ENCODE data around the gene KIF5A.
A peak's percentile ranks its signal among the peaks of the same experiment; 100 is the strongest.

KIF5A gene

DNA sequence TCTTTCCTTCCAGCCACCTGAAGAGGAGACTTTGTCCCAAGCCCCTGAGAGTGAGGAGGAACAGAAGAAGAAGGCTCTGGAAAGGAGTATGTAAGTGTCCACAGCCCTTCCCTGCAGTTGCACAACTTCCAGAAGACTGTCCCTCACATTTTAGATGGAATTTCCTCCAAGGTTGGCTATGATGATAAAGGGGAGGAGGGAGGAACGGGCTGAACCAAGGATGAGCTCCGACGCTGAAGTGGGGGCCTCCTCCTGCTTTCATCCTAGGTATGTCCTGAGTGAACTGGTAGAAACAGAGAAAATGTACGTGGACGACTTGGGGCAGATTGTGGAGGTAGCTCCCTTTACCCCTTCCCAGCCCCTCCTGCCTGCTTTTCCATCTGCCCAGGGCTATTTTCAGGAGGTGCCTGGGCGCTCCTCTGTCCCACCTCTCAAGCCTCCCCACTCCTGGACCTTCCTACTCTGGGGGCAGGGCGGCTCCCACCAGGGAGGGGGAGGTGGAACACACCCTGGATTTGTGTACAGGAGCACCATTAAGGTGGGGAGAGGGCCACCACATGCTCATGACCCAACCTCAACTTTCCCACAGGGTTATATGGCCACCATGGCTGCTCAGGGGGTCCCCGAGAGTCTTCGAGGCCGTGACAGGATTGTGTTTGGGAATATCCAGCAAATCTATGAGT, 63.7 kb downstream of the KIF5A start:
- Histone ChIP-seq H3K36me3 (ENCODE audit: insufficient read depth) (no peaks in the 10 kb centered on the region), H3K4me3 (IDR thresholded peaks at IDR 0.05; ENCODE audit: insufficient read depth, low read depth, low read length) (no peak overlapping the region), H3K4me2 (peak overlapping the region; percentile 88), H2AFZ (ENCODE audit: low read depth) (peak overlapping the region; percentile 45), H4K20me1 (ENCODE audit: insufficient read depth) (no peaks in the 10 kb centered on the region), H3K27me3 (ENCODE audit: insufficient read depth, low read depth) (no peaks in the 10 kb centered on the region), H3K9ac (peak overlapping the region; percentile 41), H3K27ac (peak overlapping the region; percentile 69), H3K79me2 (ENCODE audit: insufficient read depth, low read depth) (no peaks in the 10 kb centered on the region), H3K4me1 (ENCODE audit: low read depth, poor library complexity, severe bottlenecking) (peaks cover 45% of the 10 kb centered on the region)
- TF ChIP-seq, protein P1, sequence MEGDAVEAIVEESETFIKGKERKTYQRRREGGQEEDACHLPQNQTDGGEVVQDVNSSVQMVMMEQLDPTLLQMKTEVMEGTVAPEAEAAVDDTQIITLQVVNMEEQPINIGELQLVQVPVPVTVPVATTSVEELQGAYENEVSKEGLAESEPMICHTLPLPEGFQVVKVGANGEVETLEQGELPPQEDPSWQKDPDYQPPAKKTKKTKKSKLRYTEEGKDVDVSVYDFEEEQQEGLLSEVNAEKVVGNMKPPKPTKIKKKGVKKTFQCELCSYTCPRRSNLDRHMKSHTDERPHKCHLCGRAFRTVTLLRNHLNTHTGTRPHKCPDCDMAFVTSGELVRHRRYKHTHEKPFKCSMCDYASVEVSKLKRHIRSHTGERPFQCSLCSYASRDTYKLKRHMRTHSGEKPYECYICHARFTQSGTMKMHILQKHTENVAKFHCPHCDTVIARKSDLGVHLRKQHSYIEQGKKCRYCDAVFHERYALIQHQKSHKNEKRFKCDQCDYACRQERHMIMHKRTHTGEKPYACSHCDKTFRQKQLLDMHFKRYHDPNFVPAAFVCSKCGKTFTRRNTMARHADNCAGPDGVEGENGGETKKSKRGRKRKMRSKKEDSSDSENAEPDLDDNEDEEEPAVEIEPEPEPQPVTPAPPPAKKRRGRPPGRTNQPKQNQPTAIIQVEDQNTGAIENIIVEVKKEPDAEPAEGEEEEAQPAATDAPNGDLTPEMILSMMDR (conservative IDR thresholded peaks at IDR 0.05; ENCODE audit: low read depth, low read length): no peak

DNA sequence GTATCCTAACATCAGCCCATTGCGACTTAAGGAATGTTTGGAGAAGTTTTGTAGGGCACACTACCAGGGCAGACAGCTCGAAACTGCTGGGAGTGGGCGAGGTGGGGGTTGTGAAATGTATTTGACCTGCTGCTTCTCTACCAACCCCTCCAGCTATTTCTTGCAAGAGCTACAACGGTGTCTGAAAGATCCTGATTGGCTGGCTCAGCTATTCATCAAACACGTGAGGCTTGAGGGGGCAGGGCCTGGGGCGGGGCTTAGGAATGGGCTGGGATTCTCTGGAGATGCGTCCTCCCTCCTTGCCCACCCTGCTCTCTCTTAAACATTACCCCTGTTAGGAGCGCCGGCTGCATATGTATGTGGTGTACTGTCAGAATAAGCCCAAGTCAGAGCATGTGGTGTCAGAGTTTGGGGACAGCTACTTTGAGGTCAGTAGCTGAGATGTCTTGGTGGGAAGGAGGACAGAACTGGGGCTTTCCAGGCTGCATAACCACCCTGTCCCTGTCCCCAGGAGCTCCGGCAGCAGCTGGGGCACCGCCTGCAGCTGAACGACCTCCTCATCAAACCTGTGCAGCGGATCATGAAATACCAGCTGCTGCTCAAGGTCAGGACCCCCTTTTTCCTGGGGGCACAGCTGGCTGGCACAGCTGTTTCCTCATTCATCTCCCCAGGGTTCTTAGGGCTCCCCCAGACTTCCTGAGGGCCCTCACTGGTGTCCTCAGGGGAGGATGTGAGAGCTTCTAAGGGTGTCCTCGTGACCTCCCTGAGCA, 64.5 kb downstream of the KIF5A start:
- Histone ChIP-seq H3K4me1 (ENCODE audit: low read depth, poor library complexity, severe bottlenecking) (peaks cover 45% of the 10 kb centered on the region), H3K36me3 (ENCODE audit: insufficient read depth) (no peaks in the 10 kb centered on the region), H3K4me2 (peak overlapping the region; percentile 88), H3K4me3 (IDR thresholded peaks at IDR 0.05; ENCODE audit: insufficient read depth, low read depth, low read length) (no peak overlapping the region), H3K9ac (peak overlapping the region; percentile 41), H4K20me1 (ENCODE audit: insufficient read depth) (no peaks in the 10 kb centered on the region), H3K79me2 (ENCODE audit: insufficient read depth, low read depth) (no peaks in the 10 kb centered on the region), H2AFZ (ENCODE audit: low read depth) (peak overlapping the region; percentile 45), H3K27ac (peak overlapping the region; percentile 69), H3K27me3 (ENCODE audit: insufficient read depth, low read depth) (no peaks in the 10 kb centered on the region)
- TF ChIP-seq, protein P1 (conservative IDR thresholded peaks at IDR 0.05; ENCODE audit: low read depth, low read length): no peak

DNA sequence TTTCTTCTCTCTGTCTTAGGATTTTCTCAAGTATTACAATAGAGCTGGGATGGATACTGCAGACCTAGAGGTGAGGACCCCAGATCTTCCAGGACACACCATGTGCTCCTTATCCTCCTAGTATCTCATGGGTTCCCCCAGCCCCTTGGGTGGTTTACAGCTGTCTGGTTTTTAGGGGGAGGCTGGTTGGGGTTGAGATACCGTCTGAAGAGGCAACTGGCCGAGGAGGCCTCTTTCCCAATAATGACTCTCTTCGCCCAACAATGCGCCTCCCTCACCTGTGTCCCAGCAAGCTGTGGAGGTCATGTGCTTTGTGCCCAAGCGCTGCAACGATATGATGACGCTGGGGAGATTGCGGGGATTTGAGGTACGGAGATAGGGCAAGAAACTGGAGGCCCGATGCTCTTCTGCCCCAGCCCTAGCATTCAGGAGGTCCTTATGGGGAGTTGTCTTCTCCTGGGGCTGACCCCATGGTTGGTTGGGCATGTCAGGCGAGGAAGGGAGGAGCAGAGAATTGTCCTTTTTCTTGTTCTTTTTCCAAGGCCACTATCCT, 65.2 kb downstream of the KIF5A start:
- H3K79me2 ChIP-seq (ENCODE audit: insufficient read depth, low read depth): no peaks in the 10 kb centered on the region
- H3K27me3 ChIP-seq (ENCODE audit: insufficient read depth, low read depth): no peaks in the 10 kb centered on the region
- peak overlapping the region; percentile 88 for H3K4me2 ChIP-seq
- peak overlapping the region; percentile 41; the same call in 1 of the 2 replicates for H3K9ac ChIP-seq
- no peaks in the 10 kb centered on the region for H4K20me1 ChIP-seq (ENCODE audit: insufficient read depth)
- TF ChIP-seq, protein P1 (conservative IDR thresholded peaks at IDR 0.05; ENCODE audit: low read depth, low read length): no peak
- peaks cover 45% of the 10 kb centered on the region for H3K4me1 ChIP-seq (ENCODE audit: low read depth, poor library complexity, severe bottlenecking)
- H3K4me3 ChIP-seq (IDR thresholded peaks at IDR 0.05; ENCODE audit: insufficient read depth, low read depth, low read length): no peak overlapping the region
- peak overlapping the region; percentile 69 for H3K27ac ChIP-seq
- H2AFZ ChIP-seq (ENCODE audit: low read depth): peak overlapping the region; percentile 45; the same call in 1 of the 2 replicates
- H3K36me3 ChIP-seq (ENCODE audit: insufficient read depth): no peaks in the 10 kb centered on the region

DNA sequence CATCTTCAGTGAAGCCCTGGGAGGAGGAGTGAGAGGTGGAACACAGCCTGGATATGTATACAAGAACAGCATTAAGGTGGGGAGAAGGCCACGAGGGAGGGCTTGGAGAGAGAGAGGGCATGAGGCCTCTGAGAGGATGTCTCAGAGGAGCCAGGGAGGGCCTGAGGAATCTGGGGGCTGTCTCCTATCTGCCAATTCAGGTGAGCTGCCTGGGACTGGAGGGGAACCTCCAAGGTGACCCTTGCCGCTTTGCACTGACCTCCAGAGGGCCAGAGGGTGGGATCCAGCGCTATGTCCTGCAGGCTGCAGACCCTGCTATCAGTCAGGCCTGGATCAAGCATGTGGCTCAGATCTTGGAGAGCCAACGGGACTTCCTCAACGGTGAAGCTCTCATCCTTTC, 65.8 kb downstream of the KIF5A start:
- TF ChIP-seq, protein P1 (conservative IDR thresholded peaks at IDR 0.05; ENCODE audit: low read depth, low read length): no peak
- Histone ChIP-seq H2AFZ (ENCODE audit: low read depth) (no peak overlapping the region), H3K4me2 (peak overlapping the region; percentile 88; the same call in 1 of the 2 replicates), H3K27ac (no peak overlapping the region), H3K36me3 (ENCODE audit: insufficient read depth) (no peaks in the 10 kb centered on the region), H3K79me2 (ENCODE audit: insufficient read depth, low read depth) (no peaks in the 10 kb centered on the region), H3K4me1 (ENCODE audit: low read depth, poor library complexity, severe bottlenecking) (peaks cover 44% of the 10 kb centered on the region), H3K9ac (no peak overlapping the region), H4K20me1 (ENCODE audit: insufficient read depth) (no peaks in the 10 kb centered on the region), H3K4me3 (IDR thresholded peaks at IDR 0.05; ENCODE audit: insufficient read depth, low read depth, low read length) (no peak overlapping the region), H3K27me3 (ENCODE audit: insufficient read depth, low read depth) (no peaks in the 10 kb centered on the region)
